ENCODE data around the gene DPPA4. TPM values are rescaled to one million over a fixed set of nuclear protein-coding genes. Genes with fewer than 3 reads are reported as not detected.

Gene DPPA4
- total RNA-seq, 1 experiment from 2014 or later: not detected

GRCh38 chr3:109339197-109339596 is 1.9 kb upstream of the DPPA4 start:
- Histone ChIP-seq H3K4me1 (replicated peaks; ENCODE audit: insufficient read depth) (no peaks in the 10 kb centered on the region), H3K27ac (no peak overlapping the region), H3K4me3 (no peak overlapping the region), H3K79me2 (ENCODE audit: low read depth) (no peaks in the 10 kb centered on the region), H3K9me3 (ENCODE audit: insufficient read depth, low read depth) (no peaks in the 10 kb centered on the region), H2AFZ (no peak overlapping the region), H3K9me2 (ENCODE audit: insufficient read depth) (no peaks in the 10 kb centered on the region), H3K27me3 (ENCODE audit: insufficient read depth, low read depth) (no peaks in the 10 kb centered on the region), H4K20me1 (ENCODE audit: insufficient read depth) (no peaks in the 10 kb centered on the region), H3F3A (ENCODE audit: insufficient read depth, low read depth) (no peaks in the 10 kb centered on the region), H3K36me3 (ENCODE audit: low read depth) (no peaks in the 10 kb centered on the region), H3K4me2 (no peak overlapping the region)
- CTCF ChIA-PET: no interaction called here
- DNase-seq: no peak
- no TSS peak for BruUV-seq (replicated peaks)
- TF ChIP-seq EZH2 (IDR thresholded peaks at IDR 0.05; ENCODE audit: low read depth): no peak
- no peak for TF ChIP-seq CTCF (conservative IDR thresholded peaks at IDR 0.05)
- intact Hi-C loops (cut with micrococcal nuclease; ENCODE audit: unreplicated experiment): no loop called here
- POLR2A ChIA-PET (ENCODE audit: unreplicated experiment): no interaction called here

DNA sequence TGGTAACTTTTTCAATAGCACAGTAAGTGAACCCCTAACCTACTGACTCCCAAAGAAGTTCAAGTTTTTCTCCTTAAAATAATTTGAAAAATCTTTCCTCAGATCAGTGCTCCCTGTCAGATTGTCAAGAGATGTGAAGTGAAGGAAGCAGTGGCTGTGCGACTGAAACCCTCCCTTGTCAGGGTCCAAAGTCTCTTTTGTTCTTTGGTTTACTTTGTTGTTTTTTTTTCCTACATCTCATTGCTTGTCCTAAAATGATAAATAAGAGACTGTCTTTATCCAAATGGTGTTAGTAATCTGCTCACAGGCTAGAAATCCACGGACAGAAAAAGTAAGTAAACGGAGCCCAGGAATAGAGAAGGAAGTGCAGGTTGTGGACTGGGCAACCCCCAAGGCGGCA is 976 bp upstream of the DPPA4 start:
- intact Hi-C loops (cut with micrococcal nuclease; ENCODE audit: unreplicated experiment): no loop called here
- no peak overlapping the region for H3K4me2 ChIP-seq
- no peaks in the 10 kb centered on the region for H3K4me1 ChIP-seq (replicated peaks; ENCODE audit: insufficient read depth)
- ChIA-PET CTCF (no interaction called here), POLR2A (ENCODE audit: unreplicated experiment) (no interaction called here)
- no peak overlapping the region; the same call in 1 of the 2 replicates for H2AFZ ChIP-seq
- no peak for TF ChIP-seq EZH2 (IDR thresholded peaks at IDR 0.05; ENCODE audit: low read depth)
- TF ChIP-seq CTCF (conservative IDR thresholded peaks at IDR 0.05): no peak
- H4K20me1 ChIP-seq (ENCODE audit: insufficient read depth): no peaks in the 10 kb centered on the region
- no peaks in the 10 kb centered on the region for H3K36me3 ChIP-seq (ENCODE audit: low read depth)
- no peaks in the 10 kb centered on the region for H3K9me2 ChIP-seq (ENCODE audit: insufficient read depth)
- no peak overlapping the region for H3K4me3 ChIP-seq
- H3F3A ChIP-seq (ENCODE audit: insufficient read depth, low read depth): no peaks in the 10 kb centered on the region
- no peak overlapping the region for H3K27ac ChIP-seq
- H3K79me2 ChIP-seq (ENCODE audit: low read depth): no peaks in the 10 kb centered on the region
- BruUV-seq (replicated peaks): no TSS peak
- no peaks in the 10 kb centered on the region for H3K9me3 ChIP-seq (ENCODE audit: insufficient read depth, low read depth)
- no peaks in the 10 kb centered on the region for H3K27me3 ChIP-seq (ENCODE audit: insufficient read depth, low read depth)
- no peak for DNase-seq

- Histone ChIP-seq H3K4me1 (replicated peaks; ENCODE audit: insufficient read depth) (no peaks in the 10 kb centered on the region), H3K27me3 (ENCODE audit: insufficient read depth, low read depth) (no peaks in the 10 kb centered on the region; the same call in 1 of the 2 replicates), H3K4me2 (no peak overlapping the region), H3K36me3 (ENCODE audit: low read depth) (no peaks in the 10 kb centered on the region), H3K4me3 (no peak overlapping the region), H2AFZ (no peak overlapping the region), H4K20me1 (ENCODE audit: insufficient read depth) (no peaks in the 10 kb centered on the region), H3K9me2 (ENCODE audit: insufficient read depth) (no peaks in the 10 kb centered on the region), H3K9me3 (ENCODE audit: insufficient read depth, low read depth) (no peaks in the 10 kb centered on the region), H3K27ac (no peak overlapping the region), H3F3A (ENCODE audit: insufficient read depth, low read depth) (no peaks in the 10 kb centered on the region), H3K79me2 (ENCODE audit: low read depth) (no peaks in the 10 kb centered on the region)
- intact Hi-C loops (cut with micrococcal nuclease; ENCODE audit: unreplicated experiment): no loop called here
- BruUV-seq (replicated peaks): no TSS peak
- DNase-seq: no peak
- POLR2A ChIA-PET (ENCODE audit: unreplicated experiment): no interaction called here
- CTCF ChIA-PET: no interaction called here
- TF ChIP-seq CTCF (conservative IDR thresholded peaks at IDR 0.05): no peak
Measured at GRCh38 chr3:109336291-109336861, 970 bp downstream of the DPPA4 start.
